ENCODE data around the gene ICAM2. TPM values are rescaled to one million over a fixed set of nuclear protein-coding genes. Genes with fewer than 3 reads are reported as not detected.

ICAM2 gene
- total and polyA plus RNA-seq, 2 experiments from 2014 or later = 0.97 to 1.3 TPM

DNA sequence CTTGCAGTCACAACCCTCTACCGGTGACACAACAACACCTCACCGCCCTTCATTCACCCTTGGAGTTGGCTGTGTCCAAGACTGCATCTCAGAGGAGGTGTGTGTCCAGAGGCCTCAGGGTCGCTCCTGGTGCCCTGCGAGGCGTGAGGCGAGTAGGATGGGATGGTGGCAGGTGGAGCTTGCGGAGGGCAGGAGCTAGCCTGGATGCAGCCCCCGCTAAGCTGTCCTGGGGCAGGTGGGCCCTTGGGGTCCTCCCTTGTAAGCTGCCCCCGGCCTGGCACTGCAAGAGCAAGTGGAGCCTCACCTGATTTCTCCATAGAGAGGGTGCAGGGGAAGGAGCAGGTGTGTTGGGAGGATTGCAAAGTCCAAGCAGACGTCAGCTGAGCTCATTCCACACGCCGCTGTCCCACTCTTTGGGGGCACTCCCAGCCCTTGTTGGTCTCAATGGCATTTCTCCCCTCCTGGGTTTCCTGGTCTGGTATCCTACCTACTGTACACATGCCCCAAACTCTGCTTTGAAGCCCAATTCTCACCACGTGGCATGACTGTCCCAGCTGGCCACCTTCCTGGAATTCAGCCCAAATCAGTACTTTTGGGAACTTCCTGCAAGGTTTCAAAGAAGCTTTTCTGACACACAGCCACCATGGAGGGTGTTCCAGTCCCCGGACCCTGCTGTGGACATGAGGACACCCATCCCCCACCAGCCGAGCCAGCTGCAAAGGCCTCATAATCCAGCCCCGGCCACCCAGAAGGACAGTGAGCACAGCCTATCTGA lies 18.1 kb upstream of the ICAM2 start:
- no peaks in the 10 kb centered on the region for H3F3A ChIP-seq (ENCODE audit: insufficient read depth)
- no peak overlapping the region for H3K4me3 ChIP-seq
- no peak overlapping the region for H3K27ac ChIP-seq
- no peaks in the 10 kb centered on the region for H3K79me2 ChIP-seq (ENCODE audit: insufficient read depth)
- H3K4me1 ChIP-seq (ENCODE audit: insufficient read depth) = no peaks in the 10 kb centered on the region
- in situ Hi-C loops (cut with MboI) = loop anchor here (10.0 kb wide), 1 partner anchor 236 kb away; no protein-coding TSS in a partner anchor
- H4K20me1 ChIP-seq (ENCODE audit: insufficient read depth) = no peaks in the 10 kb centered on the region
- no peaks in the 10 kb centered on the region for H3K27me3 ChIP-seq (replicated peaks; ENCODE audit: insufficient read depth)
- no peak for TF ChIP-seq EZH2 (IDR thresholded peaks at IDR 0.05; ENCODE audit: insufficient read depth, poor library complexity, severe bottlenecking)
- no peak for TF ChIP-seq EZH2phosphoT487 (IDR thresholded peaks at IDR 0.05; ENCODE audit: insufficient read depth, low read depth)
- WGBS, 2 experiments (ENCODE audit: low coverage in 1 of 2, low lambda C conversion rate in 2 of 2, missing lambda C conversion rate in 2 of 2) = 88 to 91% methylated on average over 15 to 16 of the region's 16 CpGs
- H3K9ac ChIP-seq = no peak overlapping the region
- H3K4me2 ChIP-seq (ENCODE audit: unreplicated experiment) = no peak overlapping the region
- H3K9me2 ChIP-seq (ENCODE audit: insufficient read depth) = no peaks in the 10 kb centered on the region
- no peak overlapping the region for H2AFZ ChIP-seq
- H3K36me3 ChIP-seq (ENCODE audit: low read depth) = no peaks in the 10 kb centered on the region; the same call in 1 of the 2 replicates
- DNase-seq = no peak
- no peaks in the 10 kb centered on the region for H3K9me3 ChIP-seq (ENCODE audit: low read depth)

DNA sequence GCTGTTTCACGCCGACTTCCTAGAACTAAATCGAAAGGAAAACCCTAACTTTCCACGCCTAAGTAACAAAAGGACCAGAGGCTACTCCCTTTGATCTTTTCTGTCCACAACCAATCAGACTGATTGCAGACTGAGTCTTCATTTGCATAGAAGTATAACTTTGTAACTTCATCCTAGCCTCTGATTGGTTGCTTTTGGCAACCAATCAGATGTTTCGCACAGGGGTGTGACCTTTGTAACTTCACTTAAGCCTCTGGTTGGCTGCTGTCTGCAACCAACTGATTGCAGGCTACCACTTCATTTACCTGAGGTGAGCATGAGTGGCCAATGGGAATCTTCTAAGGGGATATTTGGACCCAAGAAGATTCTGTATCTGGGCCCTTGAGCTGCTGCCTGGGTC lies 17.4 kb upstream of the ICAM2 start:
- no peak overlapping the region for H3K9ac ChIP-seq
- WGBS, 2 experiments (ENCODE audit: low coverage in 1 of 2, low lambda C conversion rate in 2 of 2, missing lambda C conversion rate in 2 of 2) = 90 to 96% methylated on average over 5 of the region's 5 CpGs
- no peak overlapping the region for H3K4me3 ChIP-seq
- H3F3A ChIP-seq (ENCODE audit: insufficient read depth) = no peaks in the 10 kb centered on the region
- H3K9me2 ChIP-seq (ENCODE audit: insufficient read depth) = no peaks in the 10 kb centered on the region
- H3K4me2 ChIP-seq (ENCODE audit: unreplicated experiment) = no peak overlapping the region
- no peak for DNase-seq
- no peaks in the 10 kb centered on the region for H3K27me3 ChIP-seq (replicated peaks; ENCODE audit: insufficient read depth)
- in situ Hi-C loops (cut with MboI) = loop anchor here (10.0 kb wide), 1 partner anchor 237 kb away; no protein-coding TSS in a partner anchor
- H3K36me3 ChIP-seq (ENCODE audit: low read depth) = no peaks in the 10 kb centered on the region; the same call in 1 of the 2 replicates
- no peak overlapping the region for H2AFZ ChIP-seq
- TF ChIP-seq EZH2phosphoT487 (IDR thresholded peaks at IDR 0.05; ENCODE audit: insufficient read depth, low read depth) (no peak), EZH2 (IDR thresholded peaks at IDR 0.05; ENCODE audit: insufficient read depth, poor library complexity, severe bottlenecking) (no peak)
- H3K79me2 ChIP-seq (ENCODE audit: insufficient read depth) = no peaks in the 10 kb centered on the region
- no peaks in the 10 kb centered on the region for H4K20me1 ChIP-seq (ENCODE audit: insufficient read depth)
- no peak overlapping the region for H3K27ac ChIP-seq
- no peaks in the 10 kb centered on the region for H3K4me1 ChIP-seq (ENCODE audit: insufficient read depth)
- no peaks in the 10 kb centered on the region for H3K9me3 ChIP-seq (ENCODE audit: low read depth)

DNA sequence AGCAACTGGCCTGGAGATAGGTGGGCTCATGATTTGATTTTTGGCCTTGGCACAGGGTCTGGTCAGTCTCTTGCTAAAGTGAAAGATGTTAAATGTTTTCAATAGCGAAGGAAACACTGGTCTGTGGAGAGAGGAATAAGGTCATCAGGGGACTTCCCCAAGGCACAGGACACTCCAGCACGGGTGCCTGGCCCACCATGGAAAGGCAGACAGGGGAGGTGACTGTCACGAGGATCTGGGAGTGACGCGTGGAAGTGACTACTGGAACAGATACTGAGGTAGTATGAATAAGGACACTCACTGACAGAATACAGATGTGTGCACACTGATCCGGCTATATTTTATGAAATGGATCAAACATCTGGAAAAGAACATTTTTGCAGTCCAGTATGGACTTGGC lies 16.7 kb upstream of the ICAM2 start:
- H3K36me3 ChIP-seq (ENCODE audit: low read depth) = no peaks in the 10 kb centered on the region; the same call in 1 of the 2 replicates
- no peaks in the 10 kb centered on the region for H3K27me3 ChIP-seq (replicated peaks; ENCODE audit: insufficient read depth)
- H3K9me2 ChIP-seq (ENCODE audit: insufficient read depth) = no peaks in the 10 kb centered on the region
- H3K4me2 ChIP-seq (ENCODE audit: unreplicated experiment) = no peak overlapping the region
- no peak overlapping the region for H3K27ac ChIP-seq
- H2AFZ ChIP-seq = no peak overlapping the region
- in situ Hi-C loops (cut with MboI) = loop anchor here (10.0 kb wide), 1 partner anchor 238 kb away; no protein-coding TSS in a partner anchor
- no peak for TF ChIP-seq EZH2phosphoT487 (IDR thresholded peaks at IDR 0.05; ENCODE audit: insufficient read depth, low read depth)
- DNase-seq = no peak
- H3K79me2 ChIP-seq (ENCODE audit: insufficient read depth) = no peaks in the 10 kb centered on the region
- WGBS, 2 experiments (ENCODE audit: low coverage in 1 of 2, low lambda C conversion rate in 2 of 2, missing lambda C conversion rate in 2 of 2) = 86 to 89% methylated on average over 6 of the region's 6 CpGs
- no peaks in the 10 kb centered on the region for H3K9me3 ChIP-seq (ENCODE audit: low read depth)
- H4K20me1 ChIP-seq (ENCODE audit: insufficient read depth) = no peaks in the 10 kb centered on the region
- no peak overlapping the region for H3K4me3 ChIP-seq
- no peak overlapping the region for H3K9ac ChIP-seq
- H3K4me1 ChIP-seq (ENCODE audit: insufficient read depth) = no peaks in the 10 kb centered on the region
- H3F3A ChIP-seq (ENCODE audit: insufficient read depth) = no peaks in the 10 kb centered on the region

DNA sequence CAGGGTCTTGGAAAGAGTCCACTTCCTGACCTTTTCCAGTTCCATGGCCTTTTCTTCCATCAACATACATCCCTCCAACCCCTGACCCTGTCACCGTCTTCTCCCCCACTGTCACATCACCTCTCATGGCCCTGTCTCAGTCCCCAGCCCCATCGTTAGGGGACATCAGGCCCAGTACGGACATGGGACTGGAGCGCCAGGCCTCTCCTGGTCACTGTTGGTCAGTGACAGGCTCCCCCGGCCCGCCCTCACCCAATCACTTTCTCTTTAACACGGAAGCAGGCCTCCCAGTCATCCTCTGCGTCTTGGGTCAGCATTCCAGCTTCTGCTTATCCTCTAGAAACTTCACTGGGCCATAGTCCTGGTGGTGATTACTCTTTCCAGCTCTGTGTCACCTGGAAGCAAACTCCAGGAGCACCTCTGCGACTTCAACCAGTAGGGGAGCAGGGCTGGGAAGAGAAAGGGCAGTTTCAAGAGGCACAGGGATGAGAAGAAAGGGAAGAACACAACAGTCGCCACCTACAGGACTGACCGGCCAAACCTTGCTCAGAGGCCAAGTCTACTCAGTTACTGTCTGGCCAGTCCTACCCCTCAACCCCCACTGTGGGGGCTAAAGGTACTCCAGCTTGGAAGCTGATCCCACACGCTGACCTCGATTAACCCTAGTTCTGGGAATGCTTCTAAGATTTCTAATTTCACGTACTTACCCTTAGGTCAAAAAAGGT lies 15.9 kb upstream of the ICAM2 start:
- Histone ChIP-seq H3F3A (ENCODE audit: insufficient read depth) (no peaks in the 10 kb centered on the region), H4K20me1 (ENCODE audit: insufficient read depth) (no peaks in the 10 kb centered on the region), H3K4me2 (ENCODE audit: unreplicated experiment) (no peak overlapping the region), H3K27me3 (replicated peaks; ENCODE audit: insufficient read depth) (no peaks in the 10 kb centered on the region), H3K27ac (no peak overlapping the region), H3K9me3 (ENCODE audit: low read depth) (no peaks in the 10 kb centered on the region), H3K4me1 (ENCODE audit: insufficient read depth) (no peaks in the 10 kb centered on the region), H2AFZ (no peak overlapping the region), H3K79me2 (ENCODE audit: insufficient read depth) (no peaks in the 10 kb centered on the region), H3K4me3 (no peak overlapping the region), H3K36me3 (ENCODE audit: low read depth) (no peaks in the 10 kb centered on the region), H3K9ac (no peak overlapping the region), H3K9me2 (ENCODE audit: insufficient read depth) (no peaks in the 10 kb centered on the region)
- no peak for DNase-seq
- TF ChIP-seq EZH2phosphoT487 (IDR thresholded peaks at IDR 0.05; ENCODE audit: insufficient read depth, low read depth) = no peak
- TF ChIP-seq EZH2 (IDR thresholded peaks at IDR 0.05; ENCODE audit: insufficient read depth, poor library complexity, severe bottlenecking) = no peak
- 83 to 89% methylated on average over 10 to 14 of the region's 14 CpGs for WGBS, 2 experiments (ENCODE audit: low coverage in 1 of 2, low lambda C conversion rate in 2 of 2, missing lambda C conversion rate in 2 of 2)
- in situ Hi-C loops (cut with MboI) = loop anchor here (10.0 kb wide), 1 partner anchor 238 kb away; no protein-coding TSS in a partner anchor
